ENCODE data around the gene CDS2. TPM values are rescaled to one million over a fixed set of nuclear protein-coding genes. Genes with fewer than 3 reads are reported as not detected.

Gene CDS2
- total RNA-seq, 1 experiment from 2014 or later = 49.1 TPM

GRCh38 chr20:5198651-5198924, 71.8 kb downstream of the CDS2 start:
- Mint-ChIP-seq H3K27ac (no peak overlapping the region), H3K36me3 (peaks cover 17% of the 10 kb centered on the region; the same call in 1 of the 2 replicates), H3K9me3 (no peaks in the 10 kb centered on the region), H3K4me1 (peaks cover 6% of the 10 kb centered on the region), H3K4me3 (no peak overlapping the region), H3K27me3 (ENCODE audit: low read depth) (no peaks in the 10 kb centered on the region)
- TF ChIP-seq GRHL2 (CRISPR knock-in tag; IDR thresholded peaks at IDR 0.05; ENCODE audit: insufficient replicate concordance, severe bottlenecking) = no peak
- no peak for TF ChIP-seq IRF1 (CRISPR knock-in tag; IDR thresholded peaks at IDR 0.05)
- no peak for TF ChIP-seq ZBTB21 (CRISPR knock-in tag; IDR thresholded peaks at IDR 0.05; ENCODE audit: borderline replicate concordance)
- TF ChIP-seq ZNF512 (CRISPR knock-in tag; IDR thresholded peaks at IDR 0.05; ENCODE audit: borderline replicate concordance) = no peak
- no peak for TF ChIP-seq HMGA2 (CRISPR knock-in tag; IDR thresholded peaks at IDR 0.05)
- no peak for TF ChIP-seq ZNF425 (CRISPR knock-in tag; conservative IDR thresholded peaks at IDR 0.05)
- TF ChIP-seq NR2C2 (CRISPR knock-in tag; IDR thresholded peaks at IDR 0.05) = no peak
- no peak for TF ChIP-seq ZBTB43 (CRISPR knock-in tag; IDR thresholded peaks at IDR 0.05)
- no peak for TF ChIP-seq FOXP4 (CRISPR knock-in tag; IDR thresholded peaks at IDR 0.05)
- TF ChIP-seq PREB (CRISPR knock-in tag; IDR thresholded peaks at IDR 0.05; ENCODE audit: borderline replicate concordance) = no peak
- TF ChIP-seq E2F5 (CRISPR knock-in tag; IDR thresholded peaks at IDR 0.05) = no peak
- TF ChIP-seq USF2 (CRISPR knock-in tag; IDR thresholded peaks at IDR 0.05) = no peak
- TF ChIP-seq ZNF532 (CRISPR knock-in tag; IDR thresholded peaks at IDR 0.05; ENCODE audit: borderline replicate concordance) = no peak
- TF ChIP-seq FOXJ3 (CRISPR knock-in tag; IDR thresholded peaks at IDR 0.05; ENCODE audit: borderline replicate concordance) = no peak
- TF ChIP-seq GTF2I (CRISPR knock-in tag; conservative IDR thresholded peaks at IDR 0.05) = no peak
- no peak for TF ChIP-seq MYBL2 (CRISPR knock-in tag; IDR thresholded peaks at IDR 0.05)
- TF ChIP-seq TCF7 (CRISPR knock-in tag; IDR thresholded peaks at IDR 0.05; ENCODE audit: low read depth) = no peak
- no peak for TF ChIP-seq ZNF121 (CRISPR knock-in tag; IDR thresholded peaks at IDR 0.05)
- TF ChIP-seq MLX (CRISPR knock-in tag; IDR thresholded peaks at IDR 0.05) = no peak
- no peak for TF ChIP-seq OVOL2 (CRISPR knock-in tag; IDR thresholded peaks at IDR 0.05; ENCODE audit: borderline replicate concordance)
- POLR2A ChIA-PET = no interaction called here
- ATAC-seq = no peak
- CTCF ChIA-PET = interaction anchor here (4.8 kb wide), 1 partner anchor 72 kb away, joined by 24 read pairs; the partner anchor contains the start of gene CDS2
- no peak for DNase-seq (ENCODE audit: low spot score)
